HG02610 (cell line): ENCODE data around the gene ZNF83.
A peak's percentile ranks its signal among the peaks of the same experiment; 100 is the strongest.
"Not testable (repeated sequence)": the region's sequence is repeated elsewhere in the genome, so short reads cannot be mapped to it uniquely, and the experiment has no call there.

Source experiments
- ATAC-seq: cut with Tn5 transposase; IDR thresholded peaks from one replicate; pipeline ENCODE4 v1.9.1; 2021; ENCODE audit warnings: mild to moderate bottlenecking, moderate library complexity; ENCODE audit not compliant: unreplicated experiment

The ZNF83 gene

DNA sequence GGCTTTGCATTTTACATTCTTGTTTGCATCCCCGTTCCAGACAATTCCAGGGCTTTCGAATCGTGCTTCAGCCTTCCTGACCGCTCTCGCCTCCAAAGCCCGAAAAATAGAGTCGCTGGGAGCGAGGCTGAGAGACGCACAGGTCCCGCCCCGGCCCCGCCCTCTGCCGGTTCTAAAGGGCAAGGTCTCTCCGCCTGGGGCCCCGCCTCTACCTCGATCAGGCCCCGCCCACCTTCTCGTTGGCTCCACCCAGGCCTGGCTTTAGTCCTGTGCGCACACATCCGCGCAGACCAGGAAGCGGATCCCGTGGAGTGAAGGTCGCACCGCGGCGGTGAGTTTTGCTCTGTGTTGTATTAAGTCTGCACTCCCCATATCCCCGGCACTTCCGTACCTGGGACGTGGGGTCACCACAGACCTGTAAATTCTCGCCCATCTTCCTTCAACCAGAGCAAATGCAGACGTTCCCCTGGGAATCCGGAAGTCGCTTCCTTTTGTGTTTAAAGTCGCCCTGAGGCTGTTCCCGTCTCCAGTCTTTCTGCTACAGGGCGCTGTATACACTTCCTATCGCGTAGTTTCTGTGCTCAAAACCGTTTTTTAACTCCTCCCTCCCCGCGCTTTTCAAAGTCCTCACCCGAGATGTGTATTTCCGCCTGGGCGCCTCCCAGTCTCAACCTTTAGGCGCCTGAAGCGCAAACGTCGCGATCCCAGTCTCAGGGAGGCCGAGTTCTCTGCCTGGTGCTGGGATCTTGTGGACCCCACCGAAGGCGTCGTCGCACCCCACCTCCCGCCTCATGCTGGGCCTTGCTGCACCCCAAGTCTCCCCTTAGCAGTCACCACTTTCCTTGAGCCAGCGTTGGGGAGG lies 67.9 kb downstream of the ZNF83 start, which contains the start of gene ZNF701:
TSS of gene ZNF701 (plus strand) at position 288 of the 862 bp plus-strand sequence. CDS start 3,861 bp downstream, outside the sequence.
- peak; percentile 94 for ATAC-seq

DNA sequence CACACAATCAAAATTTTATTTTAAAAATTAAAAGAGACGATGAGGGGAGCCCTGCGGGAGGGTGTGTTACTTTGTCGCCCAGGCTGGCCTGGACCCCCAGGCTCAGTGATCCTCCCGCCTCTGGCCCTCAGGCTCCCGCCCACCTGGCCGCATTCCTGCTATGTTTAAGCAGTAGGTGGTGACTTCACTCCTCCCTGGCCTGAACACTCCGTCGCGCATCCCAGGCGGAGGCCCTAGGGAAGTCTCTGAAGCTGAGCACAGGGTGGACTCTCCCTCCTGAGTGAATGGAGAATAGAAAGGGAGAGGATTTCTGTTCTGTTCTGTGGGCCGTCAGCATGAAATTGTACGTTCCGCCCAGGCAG lies 68.5 kb downstream of the ZNF83 start:
- ATAC-seq, result not testable (repeated sequence)

DNA sequence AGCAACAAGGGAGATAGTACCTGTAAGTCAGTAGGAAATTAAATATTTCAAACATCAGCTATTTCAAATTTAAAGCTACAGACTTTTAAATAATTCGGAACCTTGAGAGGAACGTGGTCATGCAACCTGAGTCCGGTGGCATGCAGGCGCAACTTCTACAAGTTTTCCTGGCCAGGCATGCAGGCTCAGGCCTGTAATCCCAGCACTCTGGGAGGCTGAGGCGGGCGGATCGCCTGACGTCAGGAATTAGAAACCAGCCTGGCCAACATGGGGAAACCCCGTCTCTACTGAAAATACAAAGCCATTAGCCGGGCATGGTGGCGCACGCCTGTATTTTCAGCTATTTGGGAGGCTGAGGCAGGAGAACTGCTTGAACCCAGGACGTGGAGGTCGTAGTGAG lies 70.2 kb downstream of the ZNF83 start:
- no peak for ATAC-seq

DNA sequence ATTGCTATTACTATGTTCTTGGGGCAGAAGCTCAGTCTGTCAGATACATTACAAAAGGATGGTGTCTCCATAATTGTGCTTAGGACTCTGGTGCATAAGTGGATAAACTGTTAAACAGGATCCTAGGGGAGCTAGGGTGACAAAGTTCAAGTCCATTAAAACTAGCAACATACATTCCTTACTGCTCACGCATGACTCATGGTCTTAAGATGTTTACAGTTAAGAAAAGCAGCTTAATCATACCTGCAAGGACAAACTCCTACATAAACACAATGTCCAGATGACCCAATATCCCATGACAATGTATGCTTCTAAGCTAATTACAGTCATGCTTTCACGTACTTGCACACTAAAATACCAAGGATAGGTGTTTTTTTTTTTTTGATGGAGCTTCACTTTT lies 71.6 kb downstream of the ZNF83 start:
- no peak for ATAC-seq

GRCh38 chr19:52566121-52566520 lies 72.0 kb downstream of the ZNF83 start:
- no peak for ATAC-seq
